Nephron (organoid): ENCODE data around the gene ADCY2.
A peak's percentile ranks its signal among the peaks of the same experiment; 100 is the strongest.

Experiments
- H3K27ac Mint-ChIP-seq, 3 experiments: 2 replicates each; pipeline ENCODE4 v1.8.0; 2020; ENCODE audit warnings: mixed read lengths in 3 of 3, mild to moderate bottlenecking in 2 of 3, moderate library complexity in 1 of 3
- H3K27me3 Mint-ChIP-seq: 2 replicates; pipeline ENCODE4 v1.8.0; 2021; ENCODE audit warnings: low read depth, mild to moderate bottlenecking, moderate library complexity, mixed read lengths
- H3K36me3 Mint-ChIP-seq: 2 replicates; pipeline ENCODE4 v1.8.0; 2020; ENCODE audit warnings: low read depth, mixed read lengths
- H3K4me1 Mint-ChIP-seq: 2 replicates; pipeline ENCODE4 v1.8.0; 2020; ENCODE audit warnings: mixed read lengths
- H3K4me3 Mint-ChIP-seq, 3 experiments: 2 replicates each; pipeline ENCODE4 v1.8.0; 2020; ENCODE audit warnings: mild to moderate bottlenecking in 3 of 3, mixed read lengths in 3 of 3, moderate library complexity in 2 of 3
- H3K9me3 Mint-ChIP-seq: 2 replicates; pipeline ENCODE4 v1.8.0; 2020; ENCODE audit warnings: mixed read lengths
- TF ChIP-seq, protein P1 (sequence below), 3 experiments: fragments of 200-600 bp; sonication (generic); IDR thresholded peaks; one replicate each; pipeline ENCODE4 v1.5.0; 2021; ENCODE audit warnings: antibody characterized with exemption in 3 of 3; ENCODE audit not compliant: unreplicated experiment in 3 of 3

ADCY2 gene

GRCh38 chr5:7751874-7752273 is 355.9 kb downstream of the ADCY2 start:
- peaks cover 7% of the 10 kb centered on the region for H3K27me3 Mint-ChIP-seq
- H3K4me3 Mint-ChIP-seq: no peak overlapping the region
- TF ChIP-seq, protein P1, sequence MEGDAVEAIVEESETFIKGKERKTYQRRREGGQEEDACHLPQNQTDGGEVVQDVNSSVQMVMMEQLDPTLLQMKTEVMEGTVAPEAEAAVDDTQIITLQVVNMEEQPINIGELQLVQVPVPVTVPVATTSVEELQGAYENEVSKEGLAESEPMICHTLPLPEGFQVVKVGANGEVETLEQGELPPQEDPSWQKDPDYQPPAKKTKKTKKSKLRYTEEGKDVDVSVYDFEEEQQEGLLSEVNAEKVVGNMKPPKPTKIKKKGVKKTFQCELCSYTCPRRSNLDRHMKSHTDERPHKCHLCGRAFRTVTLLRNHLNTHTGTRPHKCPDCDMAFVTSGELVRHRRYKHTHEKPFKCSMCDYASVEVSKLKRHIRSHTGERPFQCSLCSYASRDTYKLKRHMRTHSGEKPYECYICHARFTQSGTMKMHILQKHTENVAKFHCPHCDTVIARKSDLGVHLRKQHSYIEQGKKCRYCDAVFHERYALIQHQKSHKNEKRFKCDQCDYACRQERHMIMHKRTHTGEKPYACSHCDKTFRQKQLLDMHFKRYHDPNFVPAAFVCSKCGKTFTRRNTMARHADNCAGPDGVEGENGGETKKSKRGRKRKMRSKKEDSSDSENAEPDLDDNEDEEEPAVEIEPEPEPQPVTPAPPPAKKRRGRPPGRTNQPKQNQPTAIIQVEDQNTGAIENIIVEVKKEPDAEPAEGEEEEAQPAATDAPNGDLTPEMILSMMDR (IDR thresholded peaks at IDR 0.05; ENCODE audit: unreplicated experiment in 3 of 3): no peak
- H3K36me3 Mint-ChIP-seq: no peaks in the 10 kb centered on the region
- no peaks in the 10 kb centered on the region for H3K9me3 Mint-ChIP-seq
- no peaks in the 10 kb centered on the region for H3K4me1 Mint-ChIP-seq
- H3K27ac Mint-ChIP-seq: no peak overlapping the region

GRCh38 chr5:7753181-7753580 is 357.2 kb downstream of the ADCY2 start:
- H3K9me3 Mint-ChIP-seq: no peaks in the 10 kb centered on the region
- H3K27ac Mint-ChIP-seq: no peak overlapping the region
- no peaks in the 10 kb centered on the region for H3K36me3 Mint-ChIP-seq
- H3K4me1 Mint-ChIP-seq: no peaks in the 10 kb centered on the region
- TF ChIP-seq, protein P1 (IDR thresholded peaks at IDR 0.05; ENCODE audit: unreplicated experiment in 3 of 3): no peak
- H3K27me3 Mint-ChIP-seq: peaks cover 4% of the 10 kb centered on the region
- H3K4me3 Mint-ChIP-seq: no peak overlapping the region

DNA sequence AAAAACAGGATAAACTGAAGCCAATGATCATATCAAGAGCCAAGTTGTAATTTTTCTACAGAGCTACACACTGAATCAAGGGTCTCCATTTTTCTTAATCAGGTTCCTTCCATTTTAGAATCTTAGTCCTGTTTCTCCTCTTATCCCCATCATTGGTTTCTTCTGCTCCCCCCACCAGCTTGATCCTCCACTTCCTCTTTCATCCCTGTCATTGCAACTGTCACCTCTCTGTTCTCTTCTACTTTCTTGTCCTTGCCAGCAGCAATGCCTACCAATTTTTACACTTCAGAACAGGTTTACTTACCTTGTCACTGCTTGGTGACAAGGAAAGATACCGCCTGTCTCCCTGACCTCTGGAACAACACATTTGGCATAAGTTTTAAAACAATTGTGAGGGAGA is 357.7 kb downstream of the ADCY2 start:
- H3K4me1 Mint-ChIP-seq: no peaks in the 10 kb centered on the region
- peaks cover 4% of the 10 kb centered on the region for H3K27me3 Mint-ChIP-seq
- H3K36me3 Mint-ChIP-seq: no peaks in the 10 kb centered on the region
- H3K4me3 Mint-ChIP-seq: no peak overlapping the region
- H3K27ac Mint-ChIP-seq: no peak overlapping the region
- no peaks in the 10 kb centered on the region for H3K9me3 Mint-ChIP-seq
- TF ChIP-seq, protein P1 (IDR thresholded peaks at IDR 0.05; ENCODE audit: unreplicated experiment in 3 of 3): no peak

GRCh38 chr5:7754490-7754889 is 358.6 kb downstream of the ADCY2 start:
- H3K27ac Mint-ChIP-seq: no peak overlapping the region
- no peaks in the 10 kb centered on the region for H3K4me1 Mint-ChIP-seq
- no peaks in the 10 kb centered on the region for H3K36me3 Mint-ChIP-seq
- TF ChIP-seq, protein P1 (IDR thresholded peaks at IDR 0.05; ENCODE audit: unreplicated experiment in 3 of 3): no peak
- H3K4me3 Mint-ChIP-seq: no peak overlapping the region
- H3K27me3 Mint-ChIP-seq: peaks cover 4% of the 10 kb centered on the region
- H3K9me3 Mint-ChIP-seq: no peaks in the 10 kb centered on the region

- H3K4me1 Mint-ChIP-seq: no peaks in the 10 kb centered on the region
- H3K27ac Mint-ChIP-seq: no peak overlapping the region
- TF ChIP-seq, protein P1 (IDR thresholded peaks at IDR 0.05; ENCODE audit: unreplicated experiment in 3 of 3): peak; percentile 61 to 74 (median 71)
- no peaks in the 10 kb centered on the region for H3K36me3 Mint-ChIP-seq
- no peaks in the 10 kb centered on the region for H3K9me3 Mint-ChIP-seq
- peaks cover 4% of the 10 kb centered on the region for H3K27me3 Mint-ChIP-seq
- H3K4me3 Mint-ChIP-seq: no peak overlapping the region
Observed at GRCh38 chr5:7754997-7755596, 359.2 kb downstream of the ADCY2 start.

- no peaks in the 10 kb centered on the region for H3K36me3 Mint-ChIP-seq
- no peak overlapping the region for H3K27ac Mint-ChIP-seq
- H3K4me3 Mint-ChIP-seq: no peak overlapping the region
- peaks cover 4% of the 10 kb centered on the region for H3K27me3 Mint-ChIP-seq
- H3K9me3 Mint-ChIP-seq: no peaks in the 10 kb centered on the region
- TF ChIP-seq, protein P1 (IDR thresholded peaks at IDR 0.05; ENCODE audit: unreplicated experiment in 3 of 3): no peak
- H3K4me1 Mint-ChIP-seq: no peaks in the 10 kb centered on the region
Observed at GRCh38 chr5:7755958-7756357, 360.0 kb downstream of the ADCY2 start.
